NCI-H345 treated with DMSO at 0.1 percent for 48 hours (cell line): ENCODE results near the gene DUS2.

Source experiments
- DNase-seq: peaks from one replicate; lab custom pipeline; 2025; ENCODE audit not compliant: unreplicated experiment; lab: John Stamatoyannopoulos, UW

DUS2 gene

DNA sequence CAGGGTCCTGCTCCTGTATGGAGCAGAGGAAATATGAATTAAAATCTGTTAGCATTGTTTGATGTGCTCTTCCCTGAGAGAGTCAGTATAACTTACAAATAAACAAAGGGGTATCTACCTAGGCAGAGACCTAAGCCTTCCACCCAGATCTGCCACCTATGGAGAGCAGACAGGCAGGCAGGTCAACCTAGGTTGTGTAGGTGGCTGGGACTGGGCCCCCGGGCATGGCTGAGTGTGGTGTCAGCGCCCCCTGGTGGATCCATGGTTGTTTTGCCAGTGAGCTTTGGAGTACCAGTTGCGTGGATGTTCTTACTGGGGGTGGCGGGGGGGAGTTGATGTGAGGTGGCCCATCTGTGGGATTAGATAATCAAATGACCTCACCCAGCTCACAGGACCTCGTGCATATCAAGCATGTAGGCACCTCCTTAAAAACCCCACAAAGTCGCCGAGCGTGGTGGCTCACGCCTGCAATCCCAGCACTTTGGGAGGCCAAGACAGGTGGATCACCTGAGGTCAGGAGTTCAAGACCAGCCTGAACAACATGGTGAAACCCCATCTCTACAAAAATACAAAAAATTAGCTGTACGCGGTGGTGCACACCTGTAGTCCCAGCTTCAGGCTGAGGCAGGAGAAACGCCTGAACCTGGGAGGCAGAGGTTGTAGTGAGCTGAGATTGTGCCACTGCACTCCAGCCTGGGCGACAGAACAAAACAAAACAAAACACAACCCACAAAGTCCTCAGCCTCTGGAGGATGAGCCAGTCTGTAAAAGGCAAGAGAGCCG is 17.6 kb downstream of the DUS2 start:
- DNase-seq: peak; percentile 31

DNA sequence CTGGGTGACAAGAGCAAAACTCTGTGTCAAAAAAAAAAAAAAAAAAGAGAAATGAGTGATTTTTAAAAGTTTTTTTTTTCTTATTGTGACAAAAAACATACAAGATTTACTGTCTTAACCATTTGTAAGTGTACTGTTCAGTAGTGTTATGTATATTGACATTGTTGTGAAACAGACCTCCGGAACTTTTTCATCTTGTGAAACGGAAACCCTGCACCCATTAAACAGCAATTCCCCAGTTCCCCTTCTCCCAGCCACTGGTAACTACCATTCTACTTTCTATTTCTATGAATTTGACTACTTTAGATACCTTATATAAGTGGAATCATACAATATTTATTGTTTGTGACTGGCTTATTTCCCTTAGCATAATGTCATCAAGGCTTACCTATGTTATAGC is 18.7 kb downstream of the DUS2 start:
- no peak for DNase-seq

DNA sequence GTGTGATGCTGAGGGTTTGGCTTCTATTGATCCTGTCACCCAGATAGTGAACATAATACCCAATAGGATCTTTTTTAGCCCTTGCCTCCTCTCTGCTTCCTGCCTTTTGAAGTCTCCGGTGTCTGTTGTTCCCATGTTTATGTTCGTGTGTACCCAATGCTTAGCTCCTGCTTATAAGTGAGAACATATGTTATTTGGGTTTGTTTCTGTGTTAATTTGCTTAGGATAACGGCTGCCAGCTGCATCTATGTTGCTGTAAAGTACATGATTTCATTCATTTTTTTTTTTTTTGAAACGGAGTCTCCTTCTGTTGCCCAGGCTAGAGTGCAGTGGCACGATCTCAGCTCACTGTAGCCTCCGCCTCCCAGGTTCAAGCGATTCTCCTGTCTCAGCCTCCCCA is 23.0 kb downstream of the DUS2 start:
- no peak for DNase-seq

DNA sequence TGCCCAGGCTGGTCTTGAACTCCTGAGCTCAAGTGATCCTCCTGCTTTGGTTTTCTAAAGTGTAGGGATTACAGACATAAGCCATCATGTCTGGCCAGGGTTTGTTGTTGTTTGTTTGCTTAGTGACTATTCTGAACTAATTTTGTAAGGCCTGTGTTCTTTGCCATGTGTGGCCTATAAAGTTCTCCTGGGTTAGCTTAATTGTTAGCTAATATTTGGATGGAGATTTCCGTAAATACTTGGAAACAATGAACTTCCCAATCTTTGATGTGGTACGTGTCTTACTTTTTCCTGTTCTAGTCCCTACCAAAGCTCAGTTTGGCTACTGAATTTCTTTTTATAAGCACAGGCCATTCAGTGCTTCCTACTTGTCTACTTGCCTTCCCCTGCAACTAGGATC is 24.9 kb downstream of the DUS2 start:
- no peak for DNase-seq

DNA sequence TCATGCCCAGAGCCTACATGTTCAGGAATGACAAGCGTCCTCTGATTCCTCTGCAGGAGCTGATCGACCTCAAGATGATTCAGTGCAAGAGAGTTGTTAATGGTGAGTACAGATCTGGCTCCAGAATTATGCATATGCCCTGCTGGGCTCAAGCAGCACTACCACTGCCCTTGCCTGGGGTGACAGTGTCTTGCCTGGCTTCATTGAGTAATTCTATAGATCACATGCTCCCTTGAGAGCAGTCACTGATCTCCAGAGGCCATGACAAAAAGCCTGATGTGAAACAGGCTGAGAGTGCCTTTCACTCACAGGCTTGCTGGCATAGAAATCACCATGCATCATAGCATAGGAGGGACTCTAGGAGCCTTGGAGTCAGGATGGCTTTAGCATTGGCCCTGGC is 26.4 kb downstream of the DUS2 start:
- DNase-seq: no peak

DNA sequence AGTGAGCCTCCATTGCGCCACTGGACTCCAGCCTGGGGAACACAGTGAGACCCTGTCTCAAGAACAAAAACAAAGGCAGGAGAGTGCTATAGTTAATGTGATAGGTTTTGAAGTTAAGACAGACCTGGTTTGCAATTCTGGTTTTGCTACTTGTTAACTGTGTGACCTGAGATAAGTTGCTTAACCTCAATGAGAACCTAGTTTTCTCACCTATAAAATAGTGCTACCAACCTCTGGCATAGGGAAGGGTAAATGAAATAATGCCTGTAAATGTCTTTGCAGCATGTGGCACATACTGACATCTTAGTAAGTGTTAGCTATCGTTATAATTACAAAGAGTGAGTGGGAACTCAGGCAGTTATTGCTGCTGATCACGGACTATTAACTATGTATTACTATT is 32.3 kb downstream of the DUS2 start:
- DNase-seq: no peak

DNA sequence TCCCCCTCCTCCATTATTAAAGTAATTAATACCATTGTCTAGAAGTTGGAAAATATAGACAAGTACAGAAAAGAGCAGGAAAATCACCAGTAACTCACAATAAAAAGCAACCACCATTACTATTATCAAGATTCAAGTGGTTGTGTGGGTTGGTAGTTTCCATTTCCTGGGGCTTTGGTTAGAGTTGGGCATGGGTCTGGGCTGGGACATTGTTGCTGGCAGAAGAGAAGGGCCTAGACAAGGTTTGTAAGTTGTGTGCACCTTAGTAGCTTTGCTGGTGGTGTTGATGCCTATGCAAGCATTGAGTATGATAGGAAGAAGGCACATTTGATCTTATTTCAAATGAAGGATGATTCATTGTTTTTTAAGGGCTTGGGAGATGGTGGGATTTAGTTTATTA is 36.7 kb downstream of the DUS2 start:
- DNase-seq: no peak

DNA sequence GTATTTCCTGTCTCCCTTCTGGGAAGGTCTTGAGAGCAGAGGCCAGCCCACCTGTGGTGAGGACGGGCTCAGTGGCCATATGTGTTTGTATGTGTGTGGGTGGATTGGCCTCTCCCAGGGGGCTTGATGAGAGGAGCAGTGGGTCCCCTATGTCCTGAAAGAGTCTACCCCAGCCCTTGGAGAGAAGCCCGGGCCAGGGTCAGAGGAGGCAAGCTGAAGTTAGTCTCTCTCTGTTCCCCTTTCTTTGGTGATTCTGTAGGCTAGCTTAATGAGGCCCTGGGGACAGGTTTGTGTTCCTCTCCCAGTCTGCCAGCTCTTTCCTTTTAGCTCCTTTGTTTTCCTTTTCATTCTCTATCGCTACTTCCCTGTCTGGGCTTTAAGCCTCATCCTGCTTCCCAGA is 38.3 kb downstream of the DUS2 start:
- DNase-seq: no peak

DNA sequence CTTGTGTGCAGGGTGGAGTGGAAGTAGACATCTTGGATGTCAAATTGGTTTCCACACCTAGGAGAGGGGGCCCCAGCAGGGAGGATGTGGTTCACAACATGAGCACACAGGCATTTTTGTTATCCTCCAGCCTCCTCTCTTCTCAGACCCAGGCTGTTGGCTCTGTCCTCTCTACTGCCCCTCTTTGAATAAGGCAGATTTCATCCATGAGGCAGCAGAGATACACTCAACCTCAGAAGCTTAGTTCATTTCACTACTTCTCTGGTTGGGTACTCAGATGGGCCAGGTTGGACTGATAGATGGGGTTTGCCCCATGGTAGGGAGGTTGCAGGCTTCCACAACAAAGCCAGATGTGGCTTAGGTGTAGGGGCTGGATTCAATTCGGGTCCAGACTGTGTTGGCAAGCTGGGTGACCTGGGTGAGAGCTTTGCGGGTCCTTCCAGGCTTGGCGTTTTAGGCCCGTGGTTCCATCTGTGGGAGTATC is 39.9 kb downstream of the DUS2 start:
- DNase-seq: no peak

DNA sequence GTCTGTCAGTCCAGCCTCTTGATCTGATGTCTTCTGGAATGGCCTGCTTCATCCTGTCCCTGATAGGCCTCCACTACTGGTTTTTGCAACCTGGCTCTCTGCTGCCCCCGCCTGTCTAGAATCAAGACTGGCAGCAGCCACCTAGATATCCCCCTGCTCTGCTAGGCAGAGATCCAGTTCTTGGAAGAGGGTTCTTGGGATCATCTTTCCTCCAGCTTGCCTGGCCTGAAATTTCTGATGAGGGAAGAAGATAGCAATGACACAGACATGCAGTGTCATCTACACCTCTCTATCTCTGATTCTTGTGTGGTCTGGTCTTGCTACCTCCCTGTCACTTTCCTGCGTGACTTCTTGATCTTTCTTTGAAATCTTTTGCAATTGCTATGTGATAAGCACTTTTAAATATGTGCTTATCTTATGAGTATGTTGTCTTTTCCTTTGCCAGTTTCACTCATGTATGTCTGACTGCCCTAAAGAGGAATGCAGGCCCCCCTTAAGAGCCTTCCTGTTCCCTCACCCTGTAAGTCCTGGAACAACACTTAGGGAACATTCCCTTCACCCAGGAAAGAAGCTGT is 41.8 kb downstream of the DUS2 start:
- DNase-seq: peak; percentile 7

DNA sequence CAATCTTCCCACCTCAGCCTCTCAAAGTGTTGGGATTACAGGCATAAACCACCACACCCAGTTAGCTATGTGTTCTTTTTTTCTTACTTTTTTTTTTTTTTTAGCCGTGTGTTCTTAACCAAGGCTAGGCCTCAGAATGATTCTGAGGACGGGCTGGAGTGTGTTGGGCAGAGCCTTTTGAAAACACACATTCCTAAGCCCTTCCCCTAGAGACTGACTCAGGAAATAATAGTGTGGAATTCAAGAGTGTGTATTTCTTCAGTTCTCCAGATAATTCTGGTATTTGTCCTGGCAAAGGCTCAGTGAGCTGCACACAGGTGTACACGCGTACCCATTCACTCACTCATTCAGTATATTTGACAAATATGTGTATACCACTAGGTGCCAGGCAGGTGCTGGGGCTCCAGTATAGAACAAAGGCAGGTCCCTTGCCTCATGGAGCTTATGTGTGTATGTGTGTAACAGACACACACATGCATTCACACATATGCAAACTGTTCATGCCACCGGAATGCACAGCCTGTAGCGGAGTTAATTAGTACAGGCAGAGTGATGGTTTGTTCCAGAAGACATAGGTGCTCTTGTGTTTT is 42.7 kb downstream of the DUS2 start:
- no peak for DNase-seq

DNA sequence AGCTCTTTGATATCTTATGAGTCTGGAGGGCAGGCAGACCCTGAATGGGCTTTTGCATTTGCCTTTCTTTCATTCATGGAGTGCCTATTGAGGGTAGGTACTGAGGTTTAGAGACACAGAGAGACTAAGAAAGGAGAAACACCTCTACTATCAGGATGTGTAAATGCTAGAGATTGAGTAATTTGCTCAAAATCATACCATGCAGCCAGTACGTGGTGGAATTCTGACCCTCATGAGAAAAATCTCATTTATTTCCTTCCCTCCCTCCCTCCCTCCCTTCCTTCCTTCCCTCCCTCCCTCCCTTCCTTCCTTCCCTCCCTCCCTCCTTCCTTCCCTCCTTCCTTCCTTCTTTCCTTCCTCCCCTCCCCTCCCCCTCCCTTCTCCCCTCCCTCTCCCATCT is 43.7 kb downstream of the DUS2 start:
- DNase-seq: no peak

DNA sequence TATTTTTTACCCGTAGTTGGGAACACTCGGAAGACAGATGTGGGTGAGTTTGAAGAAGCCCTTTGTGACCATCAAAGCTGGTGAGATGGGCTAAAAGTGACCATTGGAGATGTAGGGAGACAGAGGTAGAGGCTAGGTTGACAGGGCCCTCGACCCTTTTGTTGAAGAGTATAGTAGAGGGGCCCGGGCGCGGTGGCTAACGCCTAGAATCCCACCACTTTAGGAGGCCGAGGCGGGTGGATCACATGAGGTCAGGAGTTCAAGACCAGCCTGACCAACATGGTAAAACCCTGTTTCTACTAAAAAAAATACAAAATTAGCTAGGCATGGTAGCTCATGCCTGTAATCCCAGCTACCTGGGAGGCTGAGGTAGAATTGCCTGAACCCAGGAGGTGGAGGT is 45.8 kb downstream of the DUS2 start:
- DNase-seq: no peak

DNA sequence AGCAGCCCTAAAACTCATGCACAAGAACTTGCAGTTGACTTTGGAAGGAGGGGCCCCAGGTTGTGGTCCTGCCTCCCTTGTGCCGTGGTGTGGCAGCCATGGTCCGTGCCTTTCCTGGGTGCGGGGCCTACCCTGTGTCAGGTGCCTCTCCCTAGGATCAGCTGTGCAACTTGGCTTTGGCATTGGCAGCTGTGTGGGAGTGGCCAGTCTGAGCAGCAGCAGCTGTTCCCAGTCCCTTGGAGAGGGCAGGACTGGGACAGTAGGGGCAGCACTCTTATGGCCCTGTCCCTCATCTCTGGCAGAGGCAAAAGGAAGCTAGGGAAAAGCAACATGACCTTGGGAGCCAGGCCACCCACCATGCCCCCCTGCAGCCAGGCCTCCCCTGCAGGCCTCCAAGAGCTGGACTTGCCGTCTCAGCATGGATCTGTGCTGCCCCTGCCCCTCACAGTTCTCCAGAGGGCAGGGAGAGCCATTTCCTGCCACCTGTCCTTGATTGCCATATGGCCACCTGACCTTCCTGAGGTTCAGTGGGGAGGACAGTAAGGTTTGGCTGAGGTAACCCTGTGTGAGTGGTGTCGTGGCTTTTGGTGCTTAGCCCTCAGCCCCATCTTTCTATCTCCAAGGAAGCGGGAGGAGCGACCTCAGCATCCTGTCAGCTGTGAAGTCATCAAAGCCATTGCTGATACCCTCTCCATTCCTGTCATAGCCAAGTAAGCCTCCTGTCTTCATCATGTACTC is 46.6 kb downstream of the DUS2 start:
- DNase-seq: no peak

DNA sequence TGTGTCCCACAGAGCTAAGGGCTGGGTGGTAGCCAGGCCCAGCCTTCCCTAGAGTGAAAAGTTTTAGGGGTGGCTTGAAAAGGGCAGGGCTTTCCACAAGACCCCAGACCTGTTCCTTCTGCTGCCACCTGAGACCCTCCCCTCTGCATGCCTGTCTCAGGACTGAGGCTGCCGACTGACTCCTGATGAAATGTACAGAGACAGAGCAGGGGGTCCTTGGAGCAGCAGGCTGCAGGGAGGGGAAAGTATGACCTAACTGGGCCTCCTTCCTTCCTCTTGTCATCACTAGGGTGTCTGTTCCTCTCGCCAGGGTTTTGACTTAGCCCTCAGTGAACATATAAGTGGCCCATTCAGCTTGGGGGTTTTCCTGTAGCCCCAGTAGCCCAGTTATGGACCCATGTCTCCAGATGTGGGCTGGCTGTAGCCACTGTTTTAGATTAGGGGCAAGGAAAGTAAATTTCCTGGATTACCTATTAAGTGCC is 47.2 kb downstream of the DUS2 start:
- DNase-seq: no peak

DNA sequence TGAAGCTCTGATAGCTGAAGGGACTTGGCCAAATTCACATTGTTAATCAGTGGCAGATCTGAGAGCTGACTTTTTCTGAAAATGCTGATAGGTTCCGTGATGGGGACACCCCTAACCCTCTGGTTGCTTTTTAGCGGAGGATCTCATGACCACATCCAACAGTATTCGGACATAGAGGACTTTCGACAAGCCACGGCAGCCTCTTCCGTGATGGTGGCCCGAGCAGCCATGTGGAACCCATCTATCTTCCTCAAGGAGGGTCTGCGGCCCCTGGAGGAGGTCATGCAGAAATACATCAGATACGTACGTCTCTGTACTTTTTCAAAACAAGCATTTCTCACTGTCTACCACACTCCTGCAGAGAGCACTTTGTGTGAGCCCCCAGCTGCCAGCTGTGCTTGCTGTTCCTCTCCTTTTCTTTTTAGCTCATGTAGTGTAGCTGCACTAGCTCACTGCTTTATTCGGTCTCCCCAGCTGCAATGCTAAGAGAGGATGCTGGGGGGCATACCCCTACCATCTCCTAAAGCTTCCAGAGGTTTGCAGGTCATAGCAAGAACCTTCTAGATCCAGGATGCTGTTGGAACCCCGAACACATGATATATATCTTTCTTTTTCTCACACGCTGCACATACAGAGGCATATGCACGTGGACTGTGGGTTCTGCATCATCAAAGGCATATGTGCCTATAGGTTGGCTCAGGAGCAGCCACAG is 47.9 kb downstream of the DUS2 start:
- no peak for DNase-seq

DNA sequence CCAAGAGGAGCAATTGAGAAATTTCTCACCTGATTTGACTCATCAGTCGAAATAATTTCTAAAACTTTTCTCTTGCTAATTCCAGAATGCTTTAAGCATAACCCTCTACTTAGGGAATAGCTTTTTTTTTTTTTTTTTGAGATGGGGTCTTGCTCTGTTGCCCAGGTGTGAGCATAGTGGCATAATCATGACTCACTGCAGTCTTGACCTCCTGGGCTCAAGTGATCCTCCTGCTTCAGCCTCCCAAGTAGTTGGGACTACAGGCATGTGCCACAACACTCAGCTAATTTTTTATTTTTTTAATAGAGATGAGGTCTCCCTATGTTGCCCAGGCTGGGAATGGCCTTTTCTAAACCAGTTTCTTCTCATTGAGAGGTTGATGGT is 48.4 kb downstream of the DUS2 start:
- DNase-seq: no peak

DNA sequence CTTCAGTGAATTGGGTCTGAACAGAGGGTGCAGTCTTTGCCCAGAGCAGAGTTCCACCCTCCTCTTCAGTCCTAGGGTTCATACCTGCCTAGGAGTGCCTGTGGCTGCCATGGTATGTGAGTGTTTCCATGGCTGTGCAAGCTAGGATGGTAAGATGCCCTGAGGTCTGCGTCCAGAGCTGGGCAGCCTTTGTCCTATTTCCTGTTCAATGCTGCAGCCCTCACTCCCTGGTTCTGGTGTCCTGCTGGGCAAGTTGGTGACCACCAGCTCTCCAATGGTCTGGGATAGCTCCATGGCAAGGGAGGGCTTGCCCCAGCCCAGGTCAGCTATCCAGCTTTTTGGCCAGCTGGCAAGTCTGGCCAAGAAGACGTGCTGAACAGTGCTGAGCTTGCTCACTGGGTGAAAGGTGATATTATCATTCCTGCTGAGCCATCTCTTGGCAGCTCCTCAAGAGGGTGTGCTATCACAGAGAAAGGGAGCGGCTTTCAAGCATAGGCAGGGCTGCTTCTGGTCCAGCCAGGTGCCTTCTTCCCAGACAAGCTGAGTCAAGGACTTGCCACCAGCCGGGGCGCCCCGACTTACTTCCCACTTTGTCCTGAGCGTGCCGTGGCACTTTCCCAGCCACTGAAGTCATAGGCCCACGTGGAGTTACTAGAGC is 49.1 kb downstream of the DUS2 start:
- no peak for DNase-seq

DNA sequence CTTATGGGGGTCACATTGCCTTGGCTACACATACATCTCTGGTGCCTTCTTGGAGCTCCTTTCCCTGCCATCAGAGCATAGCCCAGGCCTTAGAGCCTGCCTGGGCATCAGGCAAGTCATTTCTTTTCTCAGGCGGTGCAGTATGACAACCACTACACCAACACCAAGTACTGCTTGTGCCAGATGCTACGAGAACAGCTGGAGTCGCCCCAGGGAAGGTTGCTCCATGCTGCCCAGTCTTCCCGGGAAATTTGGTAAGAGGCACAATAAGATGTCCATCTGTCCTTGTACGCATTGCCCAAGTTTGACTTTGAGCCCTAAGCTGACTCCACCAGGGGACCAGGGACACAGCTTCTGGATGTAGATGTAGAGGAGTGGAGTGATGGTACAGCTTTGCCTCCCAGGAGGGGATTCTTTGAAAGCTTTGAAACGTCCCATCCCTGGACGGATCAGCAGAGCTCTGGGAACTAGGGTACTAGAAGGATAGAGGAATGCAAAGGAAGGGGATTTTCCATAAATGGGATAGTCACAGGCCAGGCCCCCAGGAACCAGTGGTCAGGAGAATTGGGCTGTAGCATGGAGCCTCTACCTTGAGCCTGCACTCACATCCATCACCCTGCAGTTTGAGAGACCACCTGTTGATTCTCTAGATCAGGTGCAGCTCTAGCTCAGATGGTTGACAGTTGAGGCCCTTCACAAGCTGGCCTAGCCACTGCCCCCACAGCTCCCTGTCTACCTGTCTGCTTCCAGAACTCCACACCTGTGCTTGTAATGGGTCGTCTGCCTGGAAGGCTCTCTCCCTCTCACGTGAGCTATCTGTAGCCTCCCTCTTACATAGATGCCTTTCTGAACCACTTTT is 51.0 kb downstream of the DUS2 start:
- no peak for DNase-seq
